ENCODE data around the gene MAPKAPK3.

DNA sequence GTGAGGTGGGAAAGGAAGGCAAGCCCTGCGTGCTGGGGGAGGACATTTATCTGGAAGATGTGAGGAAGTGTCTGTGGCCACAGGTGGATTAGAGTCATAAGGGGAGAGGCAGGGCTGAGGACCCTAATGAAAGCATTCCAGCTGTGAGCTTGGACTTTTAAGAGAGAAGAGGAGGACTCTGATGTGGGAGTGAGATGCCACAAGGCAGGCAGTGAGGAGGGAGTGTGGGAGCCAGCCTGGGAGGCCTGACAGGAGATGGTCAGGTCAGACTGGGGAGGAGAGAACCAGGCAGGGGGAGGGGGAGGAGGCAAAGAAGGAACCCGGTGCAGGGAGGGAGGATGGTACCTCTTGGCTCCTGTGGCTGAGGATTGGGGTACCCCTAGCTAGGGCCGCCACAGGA lies 21.0 kb downstream of the MAPKAPK3 start:
- no peak for TF ChIP-seq YY1 (IDR thresholded peaks at IDR 0.05; ENCODE audit: insufficient read depth, insufficient read length)
- TF ChIP-seq ZNF274 (IDR thresholded peaks at IDR 0.05; ENCODE audit: low read depth, low read length) = no peak
- no peak for TF ChIP-seq SUZ12 (IDR thresholded peaks at IDR 0.05; ENCODE audit: extremely low read depth, insufficient read depth, insufficient read length)
